Neuronal stem cell (in vitro differentiated cells): ENCODE results near the gene NAP1L1.

Experiments
- DNase-seq: peaks from one replicate; pipeline ENCODE4 v3.0.0-alpha.2; 2013; ENCODE audit warnings: low spot score
- H2AFZ ChIP-seq: one replicate; pipeline ENCODE4 v1.6.1; 2013; ENCODE audit warnings: mild to moderate bottlenecking, low read length, inconsistent platforms
- H2AK5ac ChIP-seq: 2 replicates; pipeline ENCODE4 v1.6.1; 2013; ENCODE audit warnings: low read depth, mild to moderate bottlenecking, inconsistent platforms, low read length, moderate library complexity, mixed read lengths
- H2BK120ac ChIP-seq: 2 replicates; pipeline ENCODE4 v1.6.1; 2013; ENCODE audit warnings: low read depth, mild to moderate bottlenecking, inconsistent platforms, low read length, moderate library complexity, mixed read lengths
- H2BK12ac ChIP-seq: one replicate; pipeline ENCODE4 v1.6.1; 2013; ENCODE audit warnings: low read length, inconsistent platforms
- H2BK15ac ChIP-seq: 2 replicates; pipeline ENCODE4 v1.6.1; 2013; ENCODE audit warnings: mild to moderate bottlenecking, low read length, inconsistent platforms, mixed read lengths
- H2BK5ac ChIP-seq: one replicate; pipeline ENCODE4 v1.6.1; 2013; ENCODE audit warnings: inconsistent platforms, mild to moderate bottlenecking, low read length, moderate library complexity
- H3K14ac ChIP-seq: one replicate; pipeline ENCODE4 v1.6.1; 2013; ENCODE audit warnings: low read length, inconsistent platforms
- H3K18ac ChIP-seq: 2 replicates; pipeline ENCODE4 v1.6.1; 2013; ENCODE audit warnings: low read length, inconsistent platforms
- H3K23ac ChIP-seq: 2 replicates; pipeline ENCODE4 v1.6.1; 2013; ENCODE audit warnings: low read depth, mild to moderate bottlenecking, mixed read lengths, low read length, inconsistent platforms; ENCODE audit not compliant: poor library complexity
- H3K27ac ChIP-seq: replicated peaks from 3 replicates; pipeline ENCODE4 v1.5.1; 2013; ENCODE audit warnings: low read length, inconsistent platforms
- H3K27me3 ChIP-seq, 3 experiments: 2 replicates each; pipeline ENCODE4 v1.6.1; 2013; ENCODE audit warnings: low read length in 3 of 3, mild to moderate bottlenecking in 2 of 3, inconsistent platforms in 1 of 3, low read depth in 1 of 3, mixed read lengths in 1 of 3, moderate library complexity in 1 of 3; ENCODE audit not compliant: control insufficient read depth in 3 of 3, insufficient read depth in 3 of 3
- H3K36me3 ChIP-seq, 2 donors: replicated peaks in 1 of 2; 2 replicates each; pipeline ENCODE4 v1.6.1; 2013; ENCODE audit warnings: low read length in 2 of 2; ENCODE audit not compliant: control insufficient read depth in 2 of 2, insufficient read depth in 2 of 2
- H3K4ac ChIP-seq: 2 replicates; pipeline ENCODE4 v1.6.1; 2013; ENCODE audit warnings: inconsistent platforms, mild to moderate bottlenecking, low read length, moderate library complexity
- H3K4me1 ChIP-seq, 2 donors: 1 replicate in 1 of 2; 2 replicates in 1 of 2; pipeline ENCODE4 v1.6.1; 2013; ENCODE audit warnings: low read length in 2 of 2, low read depth in 1 of 2; ENCODE audit not compliant: control insufficient read depth in 2 of 2, insufficient read depth in 1 of 2
- H3K4me2 ChIP-seq: one replicate; pipeline ENCODE4 v1.6.1; 2013; ENCODE audit warnings: mild to moderate bottlenecking, low read length, inconsistent platforms; ENCODE audit not compliant: insufficient read depth, poor library complexity, severe bottlenecking
- H3K4me3 ChIP-seq, 2 donors: 2 replicates each; pipeline ENCODE4 v1.5.1; 2013; ENCODE audit warnings: low read length in 2 of 2, mild to moderate bottlenecking in 2 of 2, inconsistent platforms in 1 of 2, moderate library complexity in 1 of 2
- H3K79me1 ChIP-seq: one replicate; pipeline ENCODE4 v1.6.1; 2013; ENCODE audit warnings: low read depth, mild to moderate bottlenecking, inconsistent platforms, low read length, moderate library complexity
- H3K9ac ChIP-seq: one replicate; pipeline ENCODE4 v1.6.1; 2013; ENCODE audit warnings: mild to moderate bottlenecking, low read depth, low read length, inconsistent platforms; ENCODE audit not compliant: poor library complexity
- H3K9me3 ChIP-seq, 2 donors: replicated peaks in 1 of 2; 2 replicates each; pipeline versions ENCODE3 to v1.6.1; 2013; ENCODE audit warnings: low read length in 2 of 2, mild to moderate bottlenecking in 2 of 2, inconsistent platforms in 1 of 2, low read depth in 1 of 2, mixed read lengths in 1 of 2, moderate library complexity in 1 of 2; ENCODE audit not compliant: control insufficient read depth in 2 of 2, insufficient read depth in 1 of 2
- H4K8ac ChIP-seq: one replicate; pipeline ENCODE4 v1.6.1; 2013; ENCODE audit warnings: low read depth, mild to moderate bottlenecking, inconsistent platforms, low read length, moderate library complexity
- H4K91ac ChIP-seq: one replicate; pipeline ENCODE4 v1.6.1; 2013; ENCODE audit warnings: low read length, low read depth, mild to moderate bottlenecking, inconsistent platforms; ENCODE audit not compliant: poor library complexity
- WGBS, 2 donors: extraction: QIAGEN DNeasy Blood & Tissue Kit; methylation state at CpG; one replicate each; pipeline ENCODE4 v1.1.7; 2013; ENCODE audit warnings: missing lambda C conversion rate in 2 of 2, mixed read lengths in 1 of 2; ENCODE audit not compliant: insufficient read length in 2 of 2, insufficient replicate concordance in 1 of 2; ENCODE audit errors: extremely low coverage in 2 of 2; 5-methylcytosine and 5-hydroxymethylcytosine counted together

NAP1L1 gene

GRCh38 chr12:76035045-76035444 lies 49.4 kb downstream of the NAP1L1 start:
- Histone ChIP-seq H4K91ac (no peak overlapping the region), H3K9me3 (no peaks in the 10 kb centered on the region), H3K4me3 (no peak overlapping the region), H2AK5ac (no peak overlapping the region), H3K27me3 (peaks cover 0 to 8% (median 3%) of the 10 kb centered on the region in 3 experiments), H3K4me2 (no peak overlapping the region), H2BK15ac (no peak overlapping the region), H3K79me1 (peaks cover 1% of the 10 kb centered on the region), H2BK120ac (no peak overlapping the region), H3K4ac (no peak overlapping the region), H3K4me1 (peaks cover 3 to 10% of the 10 kb centered on the region in 2 donors), H4K8ac (no peak overlapping the region), H3K36me3 (no peaks in the 10 kb centered on the region), H2BK5ac (no peak overlapping the region), H3K9ac (no peak overlapping the region), H2BK12ac (no peak overlapping the region), H3K23ac (no peak overlapping the region), H3K27ac (no peak overlapping the region), H3K18ac (no peak overlapping the region), H3K14ac (no peak overlapping the region), H2AFZ (no peak overlapping the region)
- no peak for DNase-seq
- WGBS, 2 donors: no CpG with 5 or more reads among the region's 3 CpGs

- H3K79me1 ChIP-seq: peaks cover 1% of the 10 kb centered on the region
- H3K27me3 ChIP-seq: peaks cover 0 to 17% (median 3%) of the 10 kb centered on the region in 3 experiments
- no peak overlapping the region for H2BK5ac ChIP-seq
- no peak for DNase-seq
- no peak overlapping the region for H2BK12ac ChIP-seq
- H3K4ac ChIP-seq: no peak overlapping the region
- no peaks in the 10 kb centered on the region for H3K9me3 ChIP-seq
- no peak overlapping the region for H3K4me2 ChIP-seq
- no peak overlapping the region for H2BK120ac ChIP-seq
- H3K14ac ChIP-seq: no peak overlapping the region
- H3K4me1 ChIP-seq: peaks cover 9 to 13% of the 10 kb centered on the region in 2 donors
- H3K9ac ChIP-seq: no peak overlapping the region
- WGBS, 2 donors: no CpG with 5 or more reads among the region's 5 CpGs
- H3K27ac ChIP-seq: no peak overlapping the region
- peak overlapping the region; percentile 91 for H2AFZ ChIP-seq
- H4K91ac ChIP-seq: no peak overlapping the region
- peaks cover 0 to 12% of the 10 kb centered on the region in 2 donors for H3K36me3 ChIP-seq
- H2AK5ac ChIP-seq: no peak overlapping the region
- no peak overlapping the region for H3K23ac ChIP-seq
- H3K18ac ChIP-seq: no peak overlapping the region
- no peak overlapping the region for H4K8ac ChIP-seq
- no peak overlapping the region for H2BK15ac ChIP-seq
- peak overlapping the region in 1 of 2 donors; percentile 94 for H3K4me3 ChIP-seq
Observed at GRCh38 chr12:76033081-76034011, 51.1 kb downstream of the NAP1L1 start.

GRCh38 chr12:76032043-76032981 lies 52.2 kb downstream of the NAP1L1 start:
- H4K91ac ChIP-seq: no peak overlapping the region
- peak overlapping the region; percentile 89 for H3K18ac ChIP-seq
- no peak overlapping the region for H3K4ac ChIP-seq
- no peak overlapping the region for H2AK5ac ChIP-seq
- no peak overlapping the region for H2BK12ac ChIP-seq
- no peak overlapping the region for H2BK5ac ChIP-seq
- no peak overlapping the region for H2BK120ac ChIP-seq
- peaks cover 9 to 10% of the 10 kb centered on the region in 2 donors for H3K4me1 ChIP-seq
- H3K14ac ChIP-seq: no peak overlapping the region
- peaks cover 0 to 20% of the 10 kb centered on the region in 2 donors for H3K36me3 ChIP-seq
- H3K79me1 ChIP-seq: peaks cover 1% of the 10 kb centered on the region
- H3K4me2 ChIP-seq: peak overlapping the region; percentile 99
- peak overlapping the region; percentile 40 for H3K27ac ChIP-seq
- no CpG with 5 or more reads among the region's 58 CpGs for WGBS, 2 donors
- H3K23ac ChIP-seq: no peak overlapping the region
- peak overlapping the region; percentile 85 for H3K9ac ChIP-seq
- no peaks in the 10 kb centered on the region for H3K9me3 ChIP-seq
- peaks cover 0 to 17% (median 3%) of the 10 kb centered on the region in 3 experiments for H3K27me3 ChIP-seq
- H4K8ac ChIP-seq: no peak overlapping the region
- H2AFZ ChIP-seq: peak overlapping the region; percentile 91
- DNase-seq: no peak
- peak overlapping the region; percentile 4 for H2BK15ac ChIP-seq
- peak overlapping the region; percentile 92 to 94 for H3K4me3 ChIP-seq
